ENCODE measurements around the gene ABCA3.

Gene ABCA3

GRCh38 chr16:2235695-2236336, 104.7 kb downstream of the ABCA3 start:
- no peak for DNase-seq

DNA sequence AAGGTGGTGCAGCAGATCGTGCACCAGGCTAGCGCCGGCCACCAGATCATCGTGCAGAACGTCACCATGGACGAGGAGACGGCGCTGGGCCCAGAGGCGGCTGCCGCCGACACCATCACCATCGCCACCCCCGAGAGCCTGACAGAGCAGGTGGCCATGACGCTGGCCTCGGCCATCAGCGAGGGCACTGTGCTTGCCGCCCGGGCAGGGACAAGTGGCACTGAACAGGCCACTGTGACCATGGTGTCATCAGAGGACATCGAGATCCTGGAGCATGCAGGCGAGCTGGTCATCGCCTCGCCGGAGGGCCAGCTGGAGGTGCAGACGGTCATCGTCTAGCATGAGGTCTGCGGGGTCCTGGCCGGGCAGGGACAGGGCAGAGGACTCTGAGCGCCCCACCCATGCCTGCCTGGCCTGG, 105.3 kb downstream of the ABCA3 start:
- DNase-seq: no peak

DNA sequence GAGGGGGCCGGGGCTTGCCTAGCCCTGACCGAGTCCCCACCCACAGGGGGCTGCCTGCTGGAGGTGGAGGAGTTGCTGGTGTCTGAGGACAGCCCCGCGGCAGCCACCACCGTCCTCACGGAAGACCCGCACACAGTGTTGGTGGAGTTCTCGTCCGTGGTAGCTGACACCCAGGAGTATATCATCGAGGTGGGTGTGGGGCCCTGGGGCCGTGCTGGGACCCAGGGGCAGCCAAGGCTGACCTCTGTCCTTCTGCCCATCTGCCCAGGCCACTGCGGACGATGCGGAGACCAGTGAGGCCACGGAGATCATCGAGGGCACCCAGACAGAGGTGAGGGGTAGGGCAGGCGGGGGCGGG, 105.7 kb downstream of the ABCA3 start:
- DNase-seq: no peak

DNA sequence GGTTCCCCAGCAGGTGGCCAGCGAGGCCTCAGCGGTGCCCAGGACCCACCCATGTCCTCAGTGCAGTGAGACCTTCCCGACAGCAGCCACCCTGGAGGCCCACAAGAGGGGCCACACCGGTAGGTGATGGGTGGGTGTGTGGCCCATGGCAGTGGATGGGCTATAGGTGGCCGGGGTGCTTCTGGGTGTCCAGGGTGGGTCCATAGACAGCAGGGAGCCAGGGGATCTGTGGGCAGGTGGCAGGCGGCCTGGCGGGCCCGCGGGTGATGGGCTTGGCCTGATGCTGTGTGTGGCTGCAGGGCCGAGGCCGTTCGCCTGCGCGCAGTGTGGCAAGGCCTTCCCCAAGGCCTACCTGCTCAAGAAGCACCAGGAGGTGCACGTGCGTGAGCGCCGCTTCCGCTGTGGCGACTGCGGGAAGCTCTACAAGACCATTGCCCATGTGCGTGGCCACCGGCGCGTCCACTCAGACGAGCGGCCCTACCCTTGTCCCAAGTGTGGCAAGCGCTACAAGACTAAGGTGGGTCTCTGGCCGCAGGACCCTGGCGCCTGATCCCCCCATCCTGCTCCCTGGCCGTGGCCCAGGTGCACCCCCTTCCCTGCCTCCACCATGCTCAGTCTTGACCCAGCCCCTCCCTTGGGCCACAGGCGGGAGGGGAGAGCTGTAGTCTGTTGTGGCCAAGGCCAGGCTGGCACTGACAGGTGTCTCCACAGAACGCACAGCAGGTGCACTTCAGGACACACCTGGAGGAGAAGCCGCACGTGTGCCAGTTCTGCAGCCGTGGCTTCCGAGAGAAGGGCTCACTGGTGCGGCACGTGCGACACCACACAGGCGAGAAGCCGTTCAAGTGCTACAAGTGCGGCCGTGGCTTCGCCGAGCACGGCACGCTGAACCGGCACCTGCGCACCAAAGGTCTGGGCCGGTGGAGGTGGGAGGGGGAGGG, 106.4 kb downstream of the ABCA3 start:
- DNase-seq: no peak

DNA sequence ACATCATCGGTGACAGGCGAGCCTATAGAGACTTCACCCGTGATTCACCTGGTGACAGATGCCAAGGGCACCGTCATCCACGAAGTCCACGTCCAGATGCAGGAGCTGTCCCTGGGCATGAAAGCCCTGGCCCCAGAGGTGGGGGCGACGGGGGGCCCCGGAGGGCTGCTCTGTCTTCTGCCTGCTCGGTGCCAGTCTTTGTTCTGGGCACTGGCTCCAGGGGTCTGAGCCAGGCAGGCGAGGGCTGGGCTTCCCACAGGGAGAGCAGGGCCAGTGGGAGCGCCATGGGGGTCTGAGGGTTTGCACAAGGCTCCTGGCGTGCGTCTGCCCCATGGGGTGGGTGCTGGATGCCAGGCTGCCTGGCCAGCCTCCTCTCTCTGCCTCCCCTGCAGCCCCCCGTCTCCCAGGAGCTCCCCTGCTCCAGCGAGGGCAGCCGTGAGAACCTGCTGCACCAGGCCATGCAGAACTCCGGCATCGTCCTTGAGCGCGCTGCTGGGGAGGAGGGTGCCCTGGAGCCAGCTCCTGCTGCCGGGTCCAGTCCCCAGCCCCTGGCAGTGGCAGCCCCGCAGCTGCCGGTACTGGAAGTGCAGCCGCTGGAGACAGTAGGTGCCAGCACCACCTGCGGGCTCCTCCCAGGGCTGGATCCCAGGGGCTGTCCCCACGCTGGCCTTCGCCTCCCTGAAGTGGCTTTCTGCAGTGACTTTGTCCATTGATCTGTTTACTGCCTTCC, 107.3 kb downstream of the ABCA3 start:
- no peak for DNase-seq

- DNase-seq: no peak
These were observed 108.2 kb downstream of the ABCA3 start for GRCh38 chr16:2232094-2232990.

- no peak for DNase-seq
These were observed 109.3 kb downstream of the ABCA3 start for GRCh38 chr16:2231016-2231931.

DNA sequence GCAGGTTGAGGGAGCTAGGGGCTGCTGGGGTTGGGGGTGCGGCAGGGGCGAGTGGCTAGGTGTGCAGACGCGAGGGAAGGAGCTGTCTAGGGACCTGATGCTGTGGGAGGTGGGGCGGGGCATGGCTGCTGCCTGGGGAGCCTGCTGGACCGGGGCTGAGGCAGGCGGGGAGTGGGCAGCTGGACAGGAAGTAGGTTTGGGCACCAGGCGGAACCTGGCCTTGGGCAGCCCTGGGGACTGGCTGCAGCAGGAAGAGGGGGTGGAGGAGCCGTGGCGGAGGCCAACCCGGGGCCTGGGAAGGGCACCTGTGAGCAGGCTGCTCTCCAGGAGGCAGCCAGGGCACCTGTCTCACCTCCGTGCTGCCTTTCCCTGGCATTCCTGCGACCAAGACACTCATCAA, 110.2 kb downstream of the ABCA3 start:
- no peak for DNase-seq

GRCh38 chr16:2229632-2230250, 110.8 kb downstream of the ABCA3 start:
- no peak for DNase-seq

GRCh38 chr16:2229091-2229490, 111.4 kb downstream of the ABCA3 start:
- no peak for DNase-seq

DNA sequence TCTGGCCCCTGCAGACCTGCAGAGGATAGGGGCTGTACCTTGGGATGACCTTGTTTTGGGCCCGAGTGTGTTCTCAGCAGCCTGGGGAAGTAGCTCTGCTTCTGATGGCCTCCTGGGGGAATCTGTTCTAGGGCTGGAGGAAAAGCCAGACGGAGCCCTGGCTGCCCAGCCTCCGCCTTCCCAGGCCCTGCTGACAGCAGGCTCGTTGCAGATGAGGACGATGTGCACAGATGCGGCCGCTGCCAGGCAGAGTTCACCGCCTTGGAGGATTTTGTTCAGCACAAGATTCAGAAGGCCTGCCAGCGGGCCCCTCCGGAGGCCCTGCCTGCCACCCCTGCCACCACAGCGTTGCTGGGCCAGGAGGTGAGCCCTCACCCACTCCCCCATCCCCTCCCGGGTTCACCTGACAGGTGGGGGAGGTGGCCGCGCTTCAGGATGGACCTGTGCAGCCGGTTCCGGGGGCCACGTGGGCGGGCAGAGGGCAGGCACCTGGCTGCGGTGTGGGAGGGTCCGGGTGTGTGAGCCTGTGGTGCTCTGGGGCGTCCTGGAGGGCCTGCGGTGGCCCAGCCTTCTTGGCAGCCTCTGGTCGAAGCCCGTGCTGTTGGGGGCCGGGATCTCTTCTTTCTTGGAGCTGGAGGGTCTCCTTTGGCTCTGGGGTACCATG, 112.2 kb downstream of the ABCA3 start:
- DNase-seq: no peak

DNA sequence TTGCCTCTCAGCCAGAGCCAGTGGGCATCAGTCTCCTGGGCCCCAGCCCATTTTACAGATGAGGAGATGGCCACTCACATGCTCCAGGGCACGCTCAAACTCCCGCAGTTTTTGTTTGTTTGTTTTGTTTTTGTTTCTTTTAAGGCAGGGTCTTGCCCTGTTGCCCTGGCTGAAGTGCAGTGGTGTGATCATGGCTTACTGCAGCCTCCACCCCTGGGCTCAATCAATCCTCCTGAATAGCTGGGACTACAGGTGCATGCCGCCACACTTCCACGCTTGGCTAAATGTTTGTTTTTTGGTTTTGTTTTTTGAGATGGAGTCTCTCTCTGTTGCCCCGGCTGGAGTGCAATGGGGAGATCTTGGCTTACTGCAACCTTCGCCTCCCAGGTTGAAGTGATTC, 113.6 kb downstream of the ABCA3 start:
- no peak for DNase-seq

DNA sequence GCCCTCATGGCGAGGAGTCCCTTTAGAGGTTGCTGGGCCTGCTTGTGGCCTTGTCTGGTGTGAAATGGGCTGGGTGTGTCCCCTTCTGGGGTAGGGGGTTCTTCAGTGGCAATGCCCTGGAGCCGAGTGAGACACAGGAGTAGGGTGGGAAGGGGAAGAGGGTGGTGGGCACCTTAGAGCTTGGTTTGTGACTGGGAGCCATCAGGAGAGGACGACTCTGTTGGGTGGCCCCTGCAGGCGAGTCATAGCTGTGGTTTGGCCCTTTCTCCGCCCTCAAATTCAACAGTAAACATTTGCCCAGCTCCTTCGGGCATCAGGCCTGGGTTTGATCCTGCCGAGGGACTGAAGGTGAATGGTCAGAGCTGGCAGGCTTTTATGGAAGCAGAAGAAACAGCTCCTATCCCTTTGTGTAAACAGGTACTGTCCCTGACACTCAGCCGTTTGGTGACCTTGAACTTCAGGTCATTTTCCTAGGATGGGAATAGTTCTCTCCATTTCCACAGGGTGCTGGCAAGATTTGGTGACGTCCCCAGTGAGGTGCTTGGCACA, 114.2 kb downstream of the ABCA3 start:
- no peak for DNase-seq

All from anterior cingulate cortex (tissue), 58 donors.